Omental fat pad (tissue), 4 donors: ENCODE measurements around the gene COQ8A. TPM values are rescaled to one million over a fixed set of nuclear protein-coding genes. Genes with fewer than 3 reads are reported as not detected.

Source experiments
- ATAC-seq: fragments of 150-250 bp; one replicate; pipeline ENCODE4 v1.9.1; 2016; ENCODE audit warnings: mild to moderate bottlenecking, moderate library complexity; ENCODE audit not compliant: low FRiP score
- DNase-seq: peaks from one replicate; pipeline ENCODE4 v3.0.0-alpha.2; 2019; ENCODE audit warnings: low spot score
- CTCF ChIP-seq, 3 donors: fragments of 450-650 bp; IDR thresholded peaks; one replicate each; pipeline ENCODE4 v1.5.1; 2016 to 2017; ENCODE audit warnings: antibody characterized with exemption in 3 of 3, mild to moderate bottlenecking in 3 of 3, moderate library complexity in 2 of 3
- total RNA-seq, 4 donors: library from RNA; depleted of rRNA; stranded (reverse); fragments of >200 nt; gene quantifications; one replicate each; pipeline ENCODE4 v1.1.0, GENCODE V29; 2016

COQ8A gene
- total RNA-seq, 4 donors from 2014 or later, result 118 to 175 (median 140) TPM

DNA sequence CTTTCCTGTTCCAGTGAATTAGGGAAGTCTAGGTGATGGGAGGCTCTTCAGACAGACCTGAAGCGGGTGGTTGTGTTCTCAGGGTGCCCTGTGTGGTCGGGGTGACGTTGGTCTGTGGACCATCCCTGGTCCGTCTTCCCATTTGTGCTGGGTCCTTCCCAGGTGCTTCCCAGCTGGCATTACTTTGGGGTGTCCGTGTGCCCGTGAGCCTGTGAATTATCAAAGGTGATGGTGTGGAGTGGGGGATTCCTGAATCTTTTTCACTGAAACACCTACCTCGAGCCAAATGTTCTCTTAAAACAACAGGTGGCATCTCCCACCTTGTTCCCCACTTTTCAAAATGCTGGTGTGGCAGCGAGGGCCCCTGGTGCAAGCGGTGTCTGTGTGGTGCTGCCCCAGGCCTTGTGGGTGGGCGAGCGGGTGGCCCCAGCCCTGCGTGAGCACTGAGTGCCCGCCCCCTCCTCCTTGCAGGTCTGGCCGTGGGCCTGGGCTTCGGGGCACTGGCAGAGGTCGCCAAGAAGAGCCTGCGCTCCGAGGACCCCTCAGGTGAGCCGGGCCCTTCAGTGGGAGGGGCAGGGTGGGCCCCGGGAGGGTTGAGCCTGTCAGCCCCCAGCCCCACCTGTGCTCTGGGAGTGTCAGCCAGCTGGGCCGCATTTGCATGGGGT is 37.0 kb downstream of the COQ8A start:
- TF ChIP-seq CTCF (IDR thresholded peaks at IDR 0.05), result no peak
- DNase-seq (peak; percentile 11), ATAC-seq (no peak)

DNA sequence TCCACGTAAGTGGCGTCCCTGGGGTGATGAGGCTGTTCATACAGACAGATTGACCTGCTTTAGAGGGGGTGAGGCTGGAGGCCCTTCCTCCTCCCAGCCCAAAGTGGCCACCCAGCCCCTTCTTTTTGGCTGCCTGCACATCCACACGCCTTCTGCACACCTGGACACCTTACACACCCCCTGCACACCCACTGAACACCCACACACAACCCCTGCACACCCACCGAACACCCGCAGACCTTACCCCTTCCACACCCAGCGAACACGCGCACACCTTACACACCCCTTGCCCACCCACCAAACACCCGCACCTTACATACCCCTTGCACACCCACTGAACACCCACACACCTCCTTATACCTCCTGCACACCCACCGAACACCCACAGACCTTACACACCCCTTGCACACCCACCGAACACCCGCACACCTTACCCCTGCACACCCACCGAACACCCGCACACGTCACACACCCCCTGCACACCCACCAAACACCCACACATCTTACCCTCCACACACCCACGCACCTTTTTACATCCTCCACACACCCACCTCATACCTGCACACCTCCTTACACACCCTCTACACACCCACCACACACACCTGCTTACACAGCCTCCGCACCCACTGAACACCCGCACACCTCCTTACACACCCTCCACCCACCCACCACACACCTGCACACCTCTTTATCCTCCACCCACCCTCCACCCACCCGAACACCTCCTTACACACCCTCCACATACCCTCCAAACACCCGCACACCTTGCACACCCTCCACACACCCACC is 37.7 kb downstream of the COQ8A start:
- no peak for ATAC-seq
- no peak for TF ChIP-seq CTCF (IDR thresholded peaks at IDR 0.05)
- peak; percentile 13 for DNase-seq

GRCh38 chr1:226978432-226979114 is 38.5 kb downstream of the COQ8A start:
- no peak for ATAC-seq
- DNase-seq, result no peak
- TF ChIP-seq CTCF (IDR thresholded peaks at IDR 0.05), result no peak

DNA sequence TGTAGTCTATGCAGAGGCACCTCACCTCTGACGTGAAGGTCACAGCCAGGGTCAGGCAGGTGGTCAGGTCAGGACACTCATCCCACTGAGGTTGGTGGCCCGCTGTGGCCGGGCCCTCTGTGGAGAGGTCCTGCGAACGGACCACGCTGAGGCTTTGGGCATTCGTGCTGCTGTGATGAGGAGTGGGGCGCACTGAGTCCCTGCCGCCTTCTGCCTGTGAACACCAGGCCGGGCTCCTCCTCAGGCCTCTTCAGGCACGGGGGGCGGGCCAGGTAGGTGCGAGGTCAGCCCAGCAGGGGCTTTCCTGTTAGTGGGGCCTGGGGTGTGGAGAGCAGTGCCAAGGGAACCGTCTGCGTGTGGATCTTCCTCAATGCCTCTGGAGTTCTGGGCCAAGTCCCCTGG is 39.0 kb downstream of the COQ8A start:
- no peak for DNase-seq
- ATAC-seq, result no peak
- no peak for TF ChIP-seq CTCF (IDR thresholded peaks at IDR 0.05)

- DNase-seq, result no peak
- TF ChIP-seq CTCF (IDR thresholded peaks at IDR 0.05), result no peak
- ATAC-seq, result no peak
These were observed 39.5 kb downstream of the COQ8A start for GRCh38 chr1:226979517-226980121.

GRCh38 chr1:226980122-226980560 is 40.0 kb downstream of the COQ8A start:
- DNase-seq (no peak), ATAC-seq (no peak)
- TF ChIP-seq CTCF (IDR thresholded peaks at IDR 0.05), result no peak
